ENCODE measurements around the gene RAG2.

RAG2 gene

DNA sequence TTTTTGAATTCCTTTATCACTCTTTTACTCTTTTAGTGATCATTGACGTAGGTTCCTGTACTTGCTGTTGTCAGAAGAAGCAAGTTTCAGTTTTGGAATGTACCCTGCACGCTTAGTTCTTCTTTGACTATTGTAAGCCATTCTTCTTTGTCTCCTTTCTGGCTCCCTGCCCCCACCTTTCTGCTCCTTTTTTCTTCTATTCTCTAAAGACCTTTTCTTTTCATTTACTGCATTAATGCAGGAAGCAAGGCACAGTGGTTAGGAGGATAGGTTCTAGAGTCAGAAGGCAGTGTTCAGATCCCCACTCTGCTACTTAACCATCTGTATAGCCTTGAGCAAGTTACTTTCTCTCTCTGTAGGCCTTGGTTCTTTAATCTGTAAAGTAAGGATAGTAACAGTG, 33.7 kb upstream of the RAG2 start:
- Histone ChIP-seq H4K20me1 (ENCODE audit: insufficient read depth, low read length, poor library complexity, severe bottlenecking) (no peaks in the 10 kb centered on the region), H3K4me3 (ENCODE audit: low read length, poor library complexity, severe bottlenecking) (no peak overlapping the region), H3K9ac (ENCODE audit: low read depth, low read length, poor library complexity, severe bottlenecking) (no peak overlapping the region), H2AFZ (ENCODE audit: low read length) (peak overlapping the region; percentile 65), H3F3A (ENCODE audit: low read depth) (no peaks in the 10 kb centered on the region), H3K9me2 (replicated peaks; ENCODE audit: low read depth, low read length) (no peaks in the 10 kb centered on the region), H3K36me3 (ENCODE audit: insufficient read depth, low read length) (no peaks in the 10 kb centered on the region), H3K79me2 (ENCODE audit: insufficient read depth, low read length) (no peaks in the 10 kb centered on the region), H3K9me3 (ENCODE audit: insufficient read depth, low read depth, low read length) (no peaks in the 10 kb centered on the region), H3K4me1 (ENCODE audit: insufficient read depth, low read length, poor library complexity, severe bottlenecking) (peaks cover 45% of the 10 kb centered on the region), H3K27me3 (ENCODE audit: insufficient read depth, low read length, poor library complexity, severe bottlenecking) (no peaks in the 10 kb centered on the region), H3K4me2 (ENCODE audit: low read depth, low read length, poor library complexity, severe bottlenecking) (peak overlapping the region; percentile 45)
- TF ChIP-seq EZH2phosphoT487 (IDR thresholded peaks at IDR 0.05; ENCODE audit: borderline replicate concordance) = no peak
- TF ChIP-seq, protein P1, sequence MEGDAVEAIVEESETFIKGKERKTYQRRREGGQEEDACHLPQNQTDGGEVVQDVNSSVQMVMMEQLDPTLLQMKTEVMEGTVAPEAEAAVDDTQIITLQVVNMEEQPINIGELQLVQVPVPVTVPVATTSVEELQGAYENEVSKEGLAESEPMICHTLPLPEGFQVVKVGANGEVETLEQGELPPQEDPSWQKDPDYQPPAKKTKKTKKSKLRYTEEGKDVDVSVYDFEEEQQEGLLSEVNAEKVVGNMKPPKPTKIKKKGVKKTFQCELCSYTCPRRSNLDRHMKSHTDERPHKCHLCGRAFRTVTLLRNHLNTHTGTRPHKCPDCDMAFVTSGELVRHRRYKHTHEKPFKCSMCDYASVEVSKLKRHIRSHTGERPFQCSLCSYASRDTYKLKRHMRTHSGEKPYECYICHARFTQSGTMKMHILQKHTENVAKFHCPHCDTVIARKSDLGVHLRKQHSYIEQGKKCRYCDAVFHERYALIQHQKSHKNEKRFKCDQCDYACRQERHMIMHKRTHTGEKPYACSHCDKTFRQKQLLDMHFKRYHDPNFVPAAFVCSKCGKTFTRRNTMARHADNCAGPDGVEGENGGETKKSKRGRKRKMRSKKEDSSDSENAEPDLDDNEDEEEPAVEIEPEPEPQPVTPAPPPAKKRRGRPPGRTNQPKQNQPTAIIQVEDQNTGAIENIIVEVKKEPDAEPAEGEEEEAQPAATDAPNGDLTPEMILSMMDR (conservative IDR thresholded peaks at IDR 0.05; ENCODE audit: low read length) = no peak

DNA sequence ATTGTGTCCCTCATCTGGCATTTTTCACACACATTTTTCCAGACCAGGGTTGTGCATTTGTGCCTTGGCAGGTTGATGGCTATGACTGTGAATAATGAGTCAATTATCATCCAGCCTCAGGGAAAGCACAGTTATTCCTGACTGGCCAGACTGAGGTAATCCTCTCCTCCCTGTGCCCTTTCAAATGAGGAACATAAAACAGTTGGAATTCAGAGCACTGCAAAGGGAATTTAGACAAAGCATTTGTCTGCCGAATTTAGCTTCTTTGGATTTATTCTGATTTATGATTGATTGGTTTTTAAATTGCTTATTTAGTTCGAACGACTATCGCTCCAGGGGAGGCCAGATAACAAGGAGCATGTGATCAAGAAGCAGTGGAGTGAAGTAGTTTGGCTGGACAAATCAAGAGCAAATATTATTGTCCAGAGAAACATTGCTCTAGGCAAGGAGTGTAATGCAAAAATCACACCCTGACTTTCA, 30.8 kb upstream of the RAG2 start:
- Histone ChIP-seq H3K36me3 (ENCODE audit: insufficient read depth, low read length) (no peaks in the 10 kb centered on the region), H3K9ac (ENCODE audit: low read depth, low read length, poor library complexity, severe bottlenecking) (no peak overlapping the region), H3K27me3 (ENCODE audit: insufficient read depth, low read length, poor library complexity, severe bottlenecking) (no peaks in the 10 kb centered on the region), H2AFZ (ENCODE audit: low read length) (no peak overlapping the region), H3K4me2 (ENCODE audit: low read depth, low read length, poor library complexity, severe bottlenecking) (no peak overlapping the region), H4K20me1 (ENCODE audit: insufficient read depth, low read length, poor library complexity, severe bottlenecking) (no peaks in the 10 kb centered on the region), H3K4me1 (ENCODE audit: insufficient read depth, low read length, poor library complexity, severe bottlenecking) (peaks cover 51% of the 10 kb centered on the region), H3K9me3 (ENCODE audit: insufficient read depth, low read depth, low read length) (no peaks in the 10 kb centered on the region), H3K4me3 (ENCODE audit: low read length, poor library complexity, severe bottlenecking) (no peak overlapping the region), H3F3A (ENCODE audit: low read depth) (no peaks in the 10 kb centered on the region), H3K9me2 (replicated peaks; ENCODE audit: low read depth, low read length) (no peaks in the 10 kb centered on the region), H3K79me2 (ENCODE audit: insufficient read depth, low read length) (no peaks in the 10 kb centered on the region)
- no peak for TF ChIP-seq EZH2phosphoT487 (IDR thresholded peaks at IDR 0.05; ENCODE audit: borderline replicate concordance)
- TF ChIP-seq, protein P1 (conservative IDR thresholded peaks at IDR 0.05; ENCODE audit: low read length) = no peak

DNA sequence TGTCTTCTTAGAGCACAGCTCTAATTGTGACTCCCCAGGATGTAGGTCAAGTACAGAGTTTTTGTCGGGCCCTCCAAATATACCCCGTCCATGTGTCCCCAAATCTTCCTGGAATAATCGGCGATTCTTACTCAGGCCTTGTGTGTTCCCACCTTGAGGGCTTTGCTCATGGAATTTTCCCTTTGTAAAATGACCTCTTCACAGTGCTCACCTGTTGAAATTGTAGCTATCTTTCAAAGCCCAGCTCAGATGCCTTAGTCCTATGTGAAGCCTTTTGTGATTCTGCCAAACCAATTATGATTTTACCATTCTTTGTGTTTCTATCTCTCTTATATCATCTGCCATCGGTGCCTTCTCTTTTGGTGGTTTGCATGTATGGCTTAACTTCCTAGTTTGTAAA, 30.1 kb upstream of the RAG2 start:
- no peaks in the 10 kb centered on the region for H3K9me3 ChIP-seq (ENCODE audit: insufficient read depth, low read depth, low read length)
- H4K20me1 ChIP-seq (ENCODE audit: insufficient read depth, low read length, poor library complexity, severe bottlenecking) = no peaks in the 10 kb centered on the region
- H2AFZ ChIP-seq (ENCODE audit: low read length) = no peak overlapping the region
- H3K9ac ChIP-seq (ENCODE audit: low read depth, low read length, poor library complexity, severe bottlenecking) = no peak overlapping the region
- no peaks in the 10 kb centered on the region for H3F3A ChIP-seq (ENCODE audit: low read depth)
- H3K4me1 ChIP-seq (ENCODE audit: insufficient read depth, low read length, poor library complexity, severe bottlenecking) = peaks cover 51% of the 10 kb centered on the region
- TF ChIP-seq, protein P1 (conservative IDR thresholded peaks at IDR 0.05; ENCODE audit: low read length) = no peak
- TF ChIP-seq EZH2phosphoT487 (IDR thresholded peaks at IDR 0.05; ENCODE audit: borderline replicate concordance) = no peak
- no peak overlapping the region for H3K4me2 ChIP-seq (ENCODE audit: low read depth, low read length, poor library complexity, severe bottlenecking)
- no peak overlapping the region for H3K4me3 ChIP-seq (ENCODE audit: low read length, poor library complexity, severe bottlenecking)
- no peaks in the 10 kb centered on the region for H3K79me2 ChIP-seq (ENCODE audit: insufficient read depth, low read length)
- no peaks in the 10 kb centered on the region for H3K9me2 ChIP-seq (replicated peaks; ENCODE audit: low read depth, low read length)
- no peaks in the 10 kb centered on the region for H3K27me3 ChIP-seq (ENCODE audit: insufficient read depth, low read length, poor library complexity, severe bottlenecking)
- H3K36me3 ChIP-seq (ENCODE audit: insufficient read depth, low read length) = no peaks in the 10 kb centered on the region
